ENCODE measurements around the gene NECAB2. TPM values are rescaled to one million over a fixed set of nuclear protein-coding genes. Genes with fewer than 3 reads are reported as not detected.

NECAB2 gene
- total and polyA plus RNA-seq, 2 of the 8 experiments (the other 6 are each of a cell fraction or from before 2014, with no cell fraction given), result 3.6 to 4.2 TPM

DNA sequence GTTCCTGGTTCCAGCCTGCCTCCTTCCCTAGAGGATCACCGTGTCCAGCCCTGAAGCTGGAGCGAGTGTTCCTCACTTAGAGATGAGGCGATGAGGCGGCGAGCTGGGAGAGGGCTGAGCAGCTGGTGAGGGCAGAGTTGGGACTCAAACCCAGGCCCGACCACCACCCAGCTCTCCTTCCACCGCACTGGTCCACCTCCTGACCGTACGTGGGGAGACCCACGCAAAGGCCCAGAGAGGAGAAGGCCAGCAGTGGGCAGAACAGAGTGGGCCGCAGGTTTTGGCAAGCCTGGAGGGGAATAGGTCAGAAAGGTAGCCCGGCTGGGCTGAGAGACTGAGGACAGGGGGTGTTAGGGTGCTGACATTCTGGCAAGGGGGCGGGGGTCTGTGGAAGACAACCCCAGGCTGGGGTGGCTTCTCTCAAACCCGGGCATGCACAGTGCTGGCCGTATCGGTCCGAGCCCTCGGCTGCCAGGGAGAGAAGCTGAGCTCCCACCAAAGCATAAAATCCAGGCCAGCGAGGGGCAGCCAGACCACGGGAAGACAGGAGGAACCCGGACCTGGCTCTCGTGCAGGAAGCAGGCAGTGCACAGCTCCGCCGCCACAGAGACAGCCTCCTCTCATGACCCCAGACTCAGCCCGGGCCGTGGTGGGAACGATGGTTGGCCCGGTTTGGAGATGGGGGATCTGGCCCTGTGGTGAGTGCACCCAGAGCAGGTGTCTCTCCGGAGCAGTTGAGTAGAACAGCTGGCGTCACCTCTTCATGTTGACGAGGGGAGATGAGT lies 44.3 kb upstream of the NECAB2 start:
- Histone ChIP-seq H2BK12ac (ENCODE audit: low read depth, low read length) (no peak overlapping the region), H3K4ac (replicated peaks; ENCODE audit: insufficient read length, low read depth, low read length) (no peak overlapping the region), H2AFZ (ENCODE audit: low read length) (no peak overlapping the region), H3K14ac (ENCODE audit: insufficient read length) (no peak overlapping the region), H4K5ac (ENCODE audit: insufficient read length, low read depth, low read length) (no peak overlapping the region), H3K56ac (replicated peaks; ENCODE audit: insufficient read length, low read depth, low read length) (no peak overlapping the region), H3K79me2 (ENCODE audit: control insufficient read depth in 1 of 2, insufficient read depth in 2 of 2, low read length in 2 of 2) (no peaks in the 10 kb centered on the region), H3K27ac (ENCODE audit: low read depth, low read length) (no peak overlapping the region), H3K4me3 (ENCODE audit: extremely low read depth in 1 of 4, insufficient read depth in 2 of 4, low read depth in 3 of 4, low read length in 4 of 4) (no peak overlapping the region), H4K91ac (replicated peaks; ENCODE audit: insufficient read length, low read length) (no peak overlapping the region), H2BK120ac (replicated peaks; ENCODE audit: low read depth, low read length) (no peak overlapping the region), H2BK5ac (ENCODE audit: low read depth, low read length) (no peak overlapping the region), H4K20me1 (replicated peaks in 1 of 2; ENCODE audit: control insufficient read depth in 1 of 2, insufficient read depth in 2 of 2, low read length in 2 of 2) (peaks cover 0 to 4% of the 10 kb centered on the region in 2 experiments), H3K18ac (ENCODE audit: extremely low read depth, low read length) (no peak overlapping the region), H3K79me1 (ENCODE audit: low read depth, low read length) (no peaks in the 10 kb centered on the region), H4K8ac (ENCODE audit: extremely low read depth, insufficient read depth, low read length) (no peak overlapping the region), H3K23ac (ENCODE audit: insufficient read length) (no peak overlapping the region), H2BK15ac (ENCODE audit: low read length) (no peak overlapping the region), H3K4me2 (ENCODE audit: insufficient read depth in 1 of 2, low read depth in 2 of 2, low read length in 2 of 2) (no peak overlapping the region), H3K9ac (replicated peaks in 1 of 4; ENCODE audit: extremely low read depth in 1 of 4, low read depth in 3 of 4, low read length in 3 of 4) (no peak overlapping the region; a peak in 1 of 7 replicates), H3K9me3 (ENCODE audit: insufficient read depth in 2 of 2, low read depth in 1 of 2, low read length in 1 of 2) (peaks cover 0 to 3% of the 10 kb centered on the region in 2 experiments; a peak in 1 of 4 replicates), H3K27me3 (replicated peaks in 1 of 4; ENCODE audit: control insufficient read depth in 3 of 4, extremely low read depth in 1 of 4, insufficient read depth in 3 of 4, low read length in 3 of 4) (0 out of 7 replicates have a peak, but pooled peaks cover 0 to 6% (median 0%) of the 10 kb centered on the region in 4 experiments), H3K36me3 (ENCODE audit: control insufficient read depth in 2 of 4, insufficient read depth in 4 of 4, low read length in 3 of 4) (peaks cover 2 to 13% (median 11%) of the 10 kb centered on the region in 4 experiments; a peak in 7 of 8 replicates), H3K4me1 (replicated peaks in 1 of 4; ENCODE audit: control insufficient read depth in 3 of 4, insufficient read depth in 4 of 4, low read length in 3 of 4) (peaks cover 0 to 6% (median 3%) of the 10 kb centered on the region in 4 experiments; a peak in 4 of 7 replicates), H3K23me2 (ENCODE audit: low read depth, low read length) (peaks cover 8% of the 10 kb centered on the region), H2AK5ac (ENCODE audit: low read depth, low read length) (no peak overlapping the region), H2BK20ac (ENCODE audit: low read length) (no peak overlapping the region)
- ChIA-PET POLR2A (ENCODE audit: partially characterized antibody) (interaction anchor here (1.5 to 2.7 kb wide), 2 partner anchors 12 to 38 kb away, joined by 3 to 12 read pairs; no protein-coding TSS in a partner anchor), CTCF (ENCODE audit: partially characterized antibody) (interaction anchor here (1.0 to 2.0 kb wide), 5 partner anchors 11 to 97 kb away, joined by 3 to 7 read pairs (median 4); no protein-coding TSS in a partner anchor)
- 91% methylated on average over 24 of the region's 31 CpGs; no CpG with 5 or more reads in 1 of the 2 experiments for WGBS, 2 experiments (ENCODE audit: extremely low coverage in 1 of 2, insufficient coverage in 1 of 2, insufficient read length in 1 of 2, insufficient replicate concordance in 2 of 2, low coverage in 1 of 2, low lambda C conversion rate in 2 of 2, missing lambda C conversion rate in 1 of 2)
- no peak for TF ChIP-seq SRF (IDR thresholded peaks at IDR 0.05; ENCODE audit: low read depth, low read length)
- TF ChIP-seq FOSL1 (IDR thresholded peaks at IDR 0.05; ENCODE audit: insufficient read depth, low read depth, low read length), result no peak
- no peak for TF ChIP-seq NRF1 (IDR thresholded peaks at IDR 0.05; ENCODE audit: low read depth, low read length)
- no peak for TF ChIP-seq SP1 (IDR thresholded peaks at IDR 0.05; ENCODE audit: low read depth, low read length)
- TF ChIP-seq SIN3A (conservative IDR thresholded peaks at IDR 0.05 in 1 of 2, IDR thresholded peaks at IDR 0.05 in 1 of 2; ENCODE audit: low read depth in 1 of 2, low read length in 2 of 2), result no peak
- no peak for TF ChIP-seq CHD2 (IDR thresholded peaks at IDR 0.05; ENCODE audit: low read length)
- TF ChIP-seq SIX5 (IDR thresholded peaks at IDR 0.05; ENCODE audit: low read depth, low read length), result no peak
- no peak for TF ChIP-seq ZNF274 (IDR thresholded peaks at IDR 0.05; ENCODE audit: borderline replicate concordance, extremely low read depth, low read length)
- TF ChIP-seq CEBPB (IDR thresholded peaks at IDR 0.05; ENCODE audit: low read depth, low read length), result no peak
- TF ChIP-seq RAD21 (IDR thresholded peaks at IDR 0.05 in 1 of 2, conservative IDR thresholded peaks at IDR 0.05 in 1 of 2; ENCODE audit: low read depth in 2 of 2, low read length in 2 of 2), result no peak
- no peak for TF ChIP-seq TAF1 (IDR thresholded peaks at IDR 0.05; ENCODE audit: low read depth, low read length)
- TF ChIP-seq EGR1 (IDR thresholded peaks at IDR 0.05; ENCODE audit: borderline replicate concordance, low read depth, low read length), result no peak
- DNase-seq (ENCODE audit: low read depth in 1 of 2, low spot score in 2 of 2), result no peak
- no peak for FAIRE-seq
